GM18508 (cell line): ENCODE results near the gene CD7.

ENCODE experiments used
- ATAC-seq: cut with Tn5 transposase; IDR thresholded peaks from one replicate; pipeline ENCODE4 v1.9.1; 2021; ENCODE audit warnings: moderate number of reproducible peaks; ENCODE audit not compliant: insufficient read depth, unreplicated experiment

The CD7 gene

DNA sequence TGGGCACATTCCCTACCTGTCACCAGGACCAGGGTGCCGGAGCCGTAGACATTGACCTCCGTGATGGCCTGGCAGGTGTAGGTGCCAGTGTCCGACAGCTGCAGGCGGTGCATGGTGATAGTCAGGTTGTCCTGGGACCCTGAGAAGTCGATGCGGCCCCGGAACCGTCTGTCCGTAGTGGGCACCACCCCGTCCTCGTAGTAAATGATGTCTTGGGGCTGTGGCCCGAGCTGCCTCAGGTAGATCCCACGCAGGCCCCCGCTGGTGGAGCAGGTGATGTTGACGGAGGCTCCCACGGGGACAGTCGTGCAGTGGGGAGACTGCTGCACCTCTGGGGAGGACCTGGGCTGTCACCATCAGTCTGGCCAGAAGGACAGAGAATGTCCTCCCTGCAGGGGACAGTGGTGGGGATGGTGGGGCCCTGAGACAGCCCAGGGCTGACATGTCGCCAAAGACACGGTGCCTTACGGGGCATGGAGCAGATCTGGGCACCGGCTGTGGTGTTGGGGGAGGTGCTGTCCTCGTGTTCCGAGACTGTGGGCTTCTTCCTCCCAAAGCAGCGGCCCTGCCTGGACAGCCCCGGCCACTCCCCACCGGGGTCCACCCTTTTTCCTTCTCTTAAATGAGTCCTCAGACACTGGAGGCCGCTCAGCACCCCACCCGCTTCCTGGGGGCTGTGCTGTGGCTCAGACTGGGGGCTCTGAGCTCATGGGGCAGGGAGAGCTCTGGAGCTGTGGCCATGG lies 586 bp downstream of the CD7 start:
- no peak for ATAC-seq

DNA sequence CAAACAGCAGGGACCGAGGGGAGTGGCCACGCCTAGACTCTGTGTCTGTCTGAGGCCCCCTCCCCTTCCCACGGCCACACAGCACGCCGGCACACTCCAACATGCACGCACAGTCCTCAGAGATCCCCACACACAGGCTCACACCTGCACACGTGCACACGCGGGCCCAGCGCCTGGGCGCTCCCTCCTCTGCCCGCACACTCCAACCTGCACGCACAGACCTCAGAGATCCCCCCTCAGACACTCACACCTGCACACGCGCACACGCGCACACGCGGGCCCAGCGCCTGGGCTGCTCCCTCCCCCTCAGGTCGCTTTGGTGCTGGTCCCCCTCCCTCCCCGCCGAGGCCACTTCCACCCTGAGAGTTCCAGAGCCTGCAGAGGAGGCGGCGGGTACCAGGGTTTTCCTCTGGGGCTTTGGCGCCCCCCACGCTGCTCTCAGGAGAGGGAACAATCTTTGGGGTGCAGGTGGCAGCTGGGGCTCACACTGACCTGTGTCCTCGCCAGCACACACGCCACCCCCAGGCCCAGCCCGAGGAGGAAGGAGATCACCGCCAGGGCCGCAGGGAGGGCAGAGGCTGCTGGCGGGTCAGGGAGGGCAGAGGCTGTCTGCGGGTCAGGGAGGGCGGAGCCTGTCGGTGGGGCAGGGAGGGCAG lies 1.6 kb downstream of the CD7 start:
- ATAC-seq, result no peak

DNA sequence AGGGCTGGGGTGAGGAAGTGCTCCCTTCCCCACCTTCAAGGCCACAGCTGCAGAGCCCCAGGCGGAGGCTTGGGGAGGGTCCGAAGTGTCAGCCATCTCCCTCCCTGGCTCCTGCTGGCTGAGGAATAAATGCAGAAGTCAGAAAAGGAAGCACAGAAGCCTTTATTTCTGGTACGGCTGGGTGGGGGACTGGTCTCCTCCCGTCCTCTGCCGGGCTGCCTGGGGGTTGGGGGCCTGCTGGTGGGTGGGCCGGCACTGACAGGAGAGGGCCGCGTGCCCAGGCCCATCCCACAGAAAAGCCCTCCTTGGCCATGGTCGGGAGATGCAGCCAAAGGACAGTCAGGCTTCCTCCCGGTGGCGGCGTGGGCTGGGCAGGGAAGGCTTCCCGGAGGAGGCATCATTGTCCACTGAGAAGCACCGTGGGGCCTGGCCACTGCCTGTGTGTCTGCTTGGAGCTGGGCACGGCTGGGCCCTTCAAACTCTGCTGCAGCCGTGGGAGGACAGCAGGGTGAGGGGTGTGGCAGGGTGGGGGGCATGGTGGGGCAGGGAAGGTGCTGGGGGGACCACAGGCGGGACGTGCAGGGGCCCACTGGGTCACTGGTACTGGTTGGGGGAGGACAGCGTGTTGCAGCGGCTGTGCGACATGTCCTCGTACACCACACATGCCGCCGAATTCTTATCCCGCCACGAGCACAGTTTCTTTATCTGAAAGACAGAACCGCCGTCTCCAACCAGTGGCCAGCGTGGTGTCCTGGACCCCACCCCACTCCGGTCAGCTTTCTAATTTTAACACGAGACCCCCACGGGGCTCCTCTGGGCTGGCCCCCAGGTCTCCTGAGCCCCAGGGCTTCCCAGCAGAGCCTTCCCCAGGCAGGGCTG lies 2.4 kb downstream of the CD7 start:
- ATAC-seq, result no peak

DNA sequence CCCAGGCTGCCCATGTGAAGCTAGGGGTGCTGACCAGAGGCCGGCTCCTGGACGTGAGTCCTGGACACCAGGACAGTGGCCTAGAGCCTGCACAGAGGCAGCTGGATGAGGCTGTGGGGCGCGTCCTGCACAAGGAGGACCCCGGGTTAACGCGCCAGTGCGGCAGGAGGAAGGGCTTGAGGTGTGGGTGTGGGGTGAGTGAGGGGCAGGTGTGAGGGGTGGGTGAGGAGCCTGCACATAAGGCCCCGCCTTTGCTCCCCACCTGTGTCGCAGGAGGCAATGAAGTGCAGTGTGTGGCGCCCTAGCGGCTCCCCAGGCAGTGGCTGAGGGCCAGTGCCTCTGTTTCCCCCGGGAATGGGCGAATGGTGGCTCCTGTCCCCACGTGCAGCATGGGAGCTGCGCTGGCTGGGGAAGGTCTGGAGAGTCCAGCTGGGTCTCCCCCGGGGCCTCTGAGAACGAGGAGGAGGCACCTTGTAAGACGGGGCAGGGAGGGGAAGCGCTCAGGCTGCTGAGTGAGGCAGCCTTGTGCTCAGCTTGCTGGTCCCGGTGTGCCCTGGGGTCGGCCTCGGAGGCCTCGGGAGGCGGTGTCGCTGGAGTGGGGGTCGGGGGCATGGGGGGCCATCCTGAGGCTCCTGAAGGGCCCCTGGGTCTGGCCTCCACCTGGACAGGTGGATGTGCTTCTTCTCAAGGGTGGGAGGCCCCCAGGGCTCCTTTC lies 3.2 kb downstream of the CD7 start:
- no peak for ATAC-seq

DNA sequence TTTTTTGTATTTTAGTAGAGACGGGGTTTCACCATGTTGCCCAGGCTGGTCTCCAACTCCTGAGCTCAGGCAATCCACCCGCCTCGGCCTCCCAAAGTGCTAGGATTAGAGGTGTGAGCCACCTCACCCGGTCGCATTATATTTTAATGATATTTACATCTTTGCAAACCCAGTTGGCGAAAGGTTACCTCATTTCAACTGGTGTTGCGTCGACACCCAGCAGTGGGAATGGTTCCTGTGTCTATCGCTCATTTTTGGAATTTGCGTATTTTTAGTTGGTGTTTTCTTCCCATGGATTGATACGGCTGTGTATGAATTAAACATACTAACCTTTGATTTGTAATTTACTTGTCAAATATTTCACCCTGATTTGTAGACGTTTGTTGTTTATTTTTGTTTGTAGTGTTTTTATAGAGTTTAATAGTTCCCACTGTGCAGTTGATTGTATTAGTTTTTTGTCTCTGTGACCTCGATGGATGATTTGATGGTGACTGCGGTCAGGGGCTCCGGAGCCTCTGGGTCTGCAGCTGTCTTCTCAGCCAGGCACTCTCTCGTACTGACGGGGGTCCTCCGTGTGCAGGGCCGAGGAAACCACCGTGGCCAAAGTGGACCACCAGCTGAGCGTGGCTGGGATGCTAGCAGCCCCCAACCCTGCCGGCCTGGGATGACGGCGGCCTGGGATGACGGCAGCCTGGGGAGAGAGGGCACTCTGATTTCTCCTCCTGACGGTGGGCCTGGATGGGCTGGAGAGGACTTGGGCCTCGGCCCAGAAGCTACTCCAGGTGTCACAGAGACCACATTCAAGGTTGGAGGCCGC lies 4.0 kb downstream of the CD7 start:
- no peak for ATAC-seq

DNA sequence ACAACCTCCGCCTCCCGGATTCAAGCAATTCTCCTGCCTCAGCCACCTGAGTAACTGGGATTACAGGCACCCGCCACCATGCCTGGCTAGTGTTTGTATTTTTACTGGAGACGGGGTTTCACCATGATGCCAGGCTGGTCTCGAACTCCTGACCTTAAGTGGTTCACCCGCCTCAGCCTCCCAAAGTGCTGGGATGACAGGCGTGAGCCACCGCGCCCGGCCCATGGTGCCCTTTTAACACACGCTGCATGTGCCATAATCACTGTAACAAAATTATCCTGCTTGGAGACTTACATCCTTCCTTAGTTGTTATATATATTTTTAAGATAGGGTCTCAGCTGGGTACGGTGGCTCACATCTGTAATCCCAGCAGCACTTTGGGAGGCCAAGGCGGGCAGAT lies 5.4 kb downstream of the CD7 start:
- ATAC-seq, result no peak

DNA sequence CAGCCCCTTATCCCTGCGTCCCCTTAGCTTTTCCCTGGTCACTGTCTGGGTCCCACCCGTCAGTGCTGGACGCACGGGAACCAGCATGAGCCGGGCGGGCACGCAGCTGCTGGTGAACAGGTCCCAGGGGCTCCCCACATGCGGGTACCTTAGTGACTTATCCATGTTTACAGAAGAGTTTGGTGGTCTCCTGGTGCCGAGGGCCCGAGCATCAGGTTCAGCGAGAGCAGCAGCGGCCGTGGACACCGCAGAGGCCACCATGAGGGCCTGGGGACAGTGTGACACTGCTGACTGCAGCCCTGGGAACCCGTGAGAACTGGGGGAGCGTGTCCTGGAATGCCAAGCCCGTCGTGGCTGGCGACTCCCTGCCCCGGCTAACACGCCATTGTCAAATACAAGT lies 6.5 kb downstream of the CD7 start:
- ATAC-seq, result no peak

DNA sequence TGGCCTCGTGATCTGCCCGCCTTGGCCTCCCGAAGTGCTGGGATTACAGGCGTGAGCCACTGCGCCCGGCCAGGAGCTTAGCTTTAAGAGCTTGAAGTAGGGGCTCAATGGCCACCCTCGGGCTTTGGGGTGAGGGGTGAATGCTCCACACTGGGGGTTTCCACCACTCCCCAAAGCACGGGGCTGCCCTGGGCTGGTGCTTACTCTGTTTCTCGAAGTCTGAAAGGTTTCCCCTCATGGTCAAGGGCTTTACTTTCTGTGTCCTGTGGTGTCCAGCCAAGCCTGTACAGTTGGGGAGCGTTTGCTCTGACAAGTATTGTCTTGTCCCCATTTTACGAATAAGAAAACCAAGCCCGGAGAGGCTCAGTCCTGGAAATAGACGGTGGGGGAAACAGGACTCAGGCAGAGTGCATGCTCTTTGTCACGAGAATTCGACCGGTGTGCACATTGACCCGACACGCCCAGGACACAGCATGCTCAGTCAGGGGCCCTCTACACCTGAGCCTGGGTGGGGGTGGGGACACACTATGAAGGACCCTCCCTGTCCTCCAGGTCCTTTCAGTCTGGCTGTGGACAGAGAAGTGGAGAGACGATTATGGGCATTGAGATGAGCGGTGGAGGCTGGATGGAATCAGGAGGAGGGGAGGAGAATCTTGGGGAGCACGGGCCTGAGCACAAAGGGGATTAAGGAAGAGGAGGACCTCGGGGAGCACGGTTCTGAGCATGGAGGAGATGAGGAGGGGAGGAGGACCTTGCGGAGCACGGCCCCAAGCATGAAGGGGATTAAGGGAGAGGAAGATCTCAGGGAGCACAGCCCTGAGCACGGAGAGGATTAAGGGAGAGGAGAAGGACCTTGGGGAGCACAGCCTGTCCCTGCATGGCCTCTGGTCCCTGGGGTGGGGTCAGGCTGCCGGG lies 7.5 kb downstream of the CD7 start:
- no peak for ATAC-seq

DNA sequence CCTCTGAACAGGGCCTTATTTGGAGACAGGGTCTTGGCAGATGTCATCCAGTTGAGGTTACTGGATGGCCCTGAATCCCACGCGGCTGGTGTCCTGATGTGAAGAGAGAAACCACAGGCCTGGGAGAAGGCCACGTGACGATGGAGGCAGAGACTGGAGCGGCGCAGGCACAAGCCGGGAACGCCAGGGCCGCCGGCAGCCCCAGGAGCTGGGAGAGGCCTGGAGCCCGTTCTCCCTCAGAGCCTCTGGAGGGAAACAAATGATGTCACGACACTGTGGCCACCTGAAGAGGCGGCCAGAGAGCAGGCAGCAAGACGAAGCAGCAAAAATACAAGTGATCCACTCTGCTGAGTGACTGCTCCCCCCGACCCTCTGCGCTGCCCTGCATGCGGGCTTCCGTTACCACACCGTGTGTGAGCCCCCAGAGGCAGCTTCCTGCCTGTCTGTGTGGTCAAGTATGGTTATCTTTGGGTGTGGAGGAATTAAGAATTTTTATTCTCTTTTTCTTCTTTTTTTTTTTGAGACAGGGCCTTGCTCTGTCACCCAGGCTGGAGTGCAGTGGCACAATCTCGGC lies 11.6 kb downstream of the CD7 start:
- no peak for ATAC-seq

DNA sequence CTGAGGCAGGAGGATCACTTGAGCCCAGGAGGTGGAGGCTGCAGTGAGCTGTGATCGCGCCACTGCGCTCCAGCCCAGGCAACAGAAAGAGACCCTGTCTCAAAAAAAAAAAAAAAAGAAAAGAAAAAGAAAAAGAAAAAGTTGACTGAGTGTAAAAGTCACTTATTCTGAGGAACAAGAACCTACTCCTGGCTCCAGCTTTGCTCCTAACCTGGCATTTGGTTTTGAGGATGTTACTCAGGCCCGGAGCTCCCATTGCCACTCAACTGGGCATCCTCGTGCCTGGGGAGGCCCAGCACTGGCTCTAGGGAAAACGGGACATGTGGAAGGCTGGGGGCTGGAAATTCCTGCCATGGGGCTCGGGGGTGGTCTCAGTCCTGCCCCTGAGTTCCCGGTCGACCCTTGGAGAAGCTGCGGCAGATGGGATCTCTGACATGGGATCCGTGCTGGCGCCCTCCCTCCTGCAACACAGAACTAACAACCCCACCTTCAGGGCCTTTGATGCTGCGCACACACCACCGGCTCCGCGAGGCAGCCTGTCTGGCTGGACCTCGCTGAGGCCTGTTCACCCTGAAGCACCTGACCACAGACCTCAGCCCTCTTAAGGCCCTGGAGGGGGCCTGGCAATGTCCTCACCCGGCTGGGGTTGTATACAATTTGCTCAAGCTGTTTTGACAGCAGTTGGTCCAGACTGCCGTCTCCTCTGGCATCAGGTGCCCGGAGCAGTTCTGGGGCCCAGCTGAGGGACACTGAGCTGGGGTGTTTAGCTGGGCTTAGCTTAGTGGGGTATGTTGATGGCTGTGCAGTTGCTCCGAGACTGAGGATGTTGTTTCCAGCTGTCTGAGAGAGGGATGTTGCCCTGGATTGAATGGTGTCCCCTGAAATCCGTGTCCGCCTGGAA lies 12.3 kb downstream of the CD7 start:
- ATAC-seq, result no peak

DNA sequence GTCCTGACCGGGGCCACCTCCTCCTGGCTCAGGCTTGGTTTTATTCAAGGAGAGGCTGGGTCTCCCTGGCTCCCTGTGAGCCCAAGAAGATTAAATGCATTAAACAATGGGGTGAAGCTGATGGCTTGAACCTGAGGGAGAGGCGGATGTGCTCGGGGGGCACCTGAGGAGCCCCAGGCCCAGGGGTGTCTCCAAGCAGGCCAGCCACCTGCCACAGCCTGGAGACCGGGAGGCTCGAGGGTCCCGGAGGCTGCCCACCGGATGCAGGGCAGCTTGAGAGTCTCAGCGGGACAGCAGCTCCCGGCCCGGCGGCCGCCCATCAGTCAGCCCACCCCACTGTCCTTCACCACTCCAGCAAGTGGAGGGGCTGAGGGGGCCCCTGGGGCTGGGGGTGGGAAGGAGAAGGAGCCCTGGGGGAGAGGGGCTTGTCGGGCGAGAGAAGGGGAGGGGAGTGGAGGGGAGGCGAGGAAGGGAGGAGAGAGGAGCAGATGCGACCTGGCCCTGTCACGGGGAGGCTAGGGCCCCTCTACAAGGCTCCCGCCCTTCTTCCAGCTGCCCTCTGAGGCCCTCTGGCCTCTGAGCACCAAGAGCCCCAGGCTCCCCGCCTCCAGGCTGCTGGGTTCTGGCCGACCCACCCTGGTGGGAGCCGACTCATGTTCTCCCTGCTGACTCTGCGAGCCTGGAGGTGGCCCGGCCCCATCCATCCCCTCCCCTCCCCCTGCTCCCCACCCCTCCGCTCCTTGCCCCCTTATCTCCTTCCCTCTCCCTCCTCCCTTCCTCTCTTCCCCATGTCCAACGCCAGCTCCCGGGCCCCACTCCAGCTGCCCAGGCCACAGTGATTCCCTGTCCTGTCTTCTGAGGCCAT lies 13.2 kb downstream of the CD7 start:
- ATAC-seq, result no peak

DNA sequence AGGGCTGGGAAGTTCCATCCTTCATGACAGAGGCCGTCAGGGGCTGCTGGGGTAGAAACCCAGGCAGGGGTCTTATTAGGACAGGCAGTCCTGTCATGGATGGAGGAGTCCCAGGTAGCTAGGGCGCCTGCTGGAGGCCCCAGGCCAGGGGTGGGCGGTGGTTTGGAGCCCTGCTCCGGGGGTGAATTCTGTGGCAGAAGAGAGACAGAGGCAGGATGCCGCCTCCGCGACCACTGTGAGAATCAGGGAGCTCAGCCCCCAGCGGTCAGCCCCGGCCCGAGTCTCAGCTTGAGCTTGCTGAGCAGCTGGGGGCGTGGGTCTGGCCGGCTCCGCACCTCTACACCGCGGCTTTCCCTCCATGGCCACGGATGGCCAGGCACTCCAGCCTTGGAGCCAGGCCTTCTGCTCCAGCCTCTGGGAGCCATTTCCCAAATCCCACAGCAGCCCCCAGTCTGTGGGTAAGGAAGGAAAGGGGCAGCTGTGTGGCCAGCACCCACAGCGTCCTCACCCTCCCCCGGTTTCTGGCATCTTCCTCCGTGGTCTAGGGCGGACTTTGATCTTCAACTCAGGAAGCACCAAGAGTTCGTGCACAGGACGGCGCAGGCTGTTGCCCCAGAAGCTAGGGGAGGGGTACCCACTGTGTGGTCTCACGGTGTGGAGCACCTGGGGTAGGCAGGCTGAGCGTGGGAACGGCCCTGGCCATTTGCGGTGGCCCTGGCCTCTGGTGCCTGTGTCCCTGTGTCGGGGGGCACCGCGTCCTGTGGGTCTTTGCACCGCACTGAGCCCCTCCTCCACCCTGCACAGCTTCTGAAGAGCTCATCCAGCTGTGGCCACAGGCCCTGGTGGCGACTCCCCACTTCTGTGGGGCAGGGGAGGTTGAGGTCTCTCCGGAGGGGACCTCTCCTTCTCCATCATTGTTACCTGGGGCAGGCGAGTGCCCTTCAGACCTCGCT lies 14.1 kb downstream of the CD7 start:
- no peak for ATAC-seq

DNA sequence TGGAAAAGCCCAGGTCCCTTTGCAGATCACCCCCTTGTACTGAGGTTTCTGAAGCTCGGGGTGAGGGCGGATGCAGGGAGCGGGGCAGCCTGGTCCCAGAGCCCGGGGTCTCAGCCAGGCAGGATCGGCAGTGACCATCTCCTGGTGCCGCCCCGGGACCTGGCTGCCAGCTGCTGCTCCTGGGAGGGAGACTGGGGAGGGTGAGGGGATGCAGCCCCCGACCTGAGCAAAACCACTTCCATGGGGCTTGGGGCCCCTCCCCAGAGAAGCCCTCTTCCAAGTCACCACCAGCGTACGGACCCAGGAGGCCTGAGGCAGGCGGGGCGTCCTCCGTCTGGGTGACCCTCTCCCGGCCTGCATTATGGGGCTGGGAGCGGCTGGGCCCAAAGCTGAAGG lies 14.8 kb downstream of the CD7 start:
- ATAC-seq, result no peak

DNA sequence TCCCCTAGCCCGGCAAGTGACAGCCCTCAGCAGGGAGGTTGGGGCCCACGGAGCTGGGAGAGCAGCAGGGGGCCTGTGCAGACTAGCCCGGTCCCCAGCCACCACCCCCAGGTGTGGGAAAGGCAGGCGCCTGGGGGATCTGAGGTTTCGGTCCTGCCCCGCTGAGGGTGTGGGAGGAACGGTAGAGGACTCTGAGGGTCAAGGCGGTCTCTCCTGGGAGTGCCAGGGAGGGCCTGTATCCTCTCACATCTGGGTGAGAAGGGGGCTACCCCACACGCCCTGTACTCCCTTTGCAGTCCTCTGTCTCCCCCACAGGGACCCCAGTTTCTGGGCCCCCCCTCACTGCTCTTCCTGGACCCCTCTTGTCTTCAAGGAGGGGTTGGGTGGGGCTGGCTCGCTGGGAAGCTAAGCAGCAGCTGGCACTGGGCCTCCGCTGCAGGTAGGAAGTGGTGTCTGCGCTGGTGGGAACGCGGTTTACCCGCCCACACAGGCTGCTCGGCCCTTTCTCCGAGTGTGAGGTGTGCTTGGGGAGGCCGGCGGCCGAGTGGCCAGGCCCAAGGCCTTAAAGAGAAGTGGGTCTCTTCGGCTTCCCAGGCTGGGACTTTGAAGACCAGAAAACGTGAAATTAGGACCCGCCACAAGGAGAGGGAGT lies 15.4 kb downstream of the CD7 start:
- ATAC-seq, result no peak
